VCaP (cell line): ENCODE data around the gene GMFB.

Source experiments
- H3K27ac ChIP-seq: fragments of 450-650 bp; 2 replicates; pipeline ENCODE4 v1.5.1; 2017
- TF ChIP-seq, protein P1 (sequence below): fragments of 450-650 bp; conservative IDR thresholded peaks from 2 replicates; pipeline ENCODE4 v1.5.1; 2017; ENCODE audit warnings: mild to moderate bottlenecking, moderate library complexity

The GMFB gene

DNA sequence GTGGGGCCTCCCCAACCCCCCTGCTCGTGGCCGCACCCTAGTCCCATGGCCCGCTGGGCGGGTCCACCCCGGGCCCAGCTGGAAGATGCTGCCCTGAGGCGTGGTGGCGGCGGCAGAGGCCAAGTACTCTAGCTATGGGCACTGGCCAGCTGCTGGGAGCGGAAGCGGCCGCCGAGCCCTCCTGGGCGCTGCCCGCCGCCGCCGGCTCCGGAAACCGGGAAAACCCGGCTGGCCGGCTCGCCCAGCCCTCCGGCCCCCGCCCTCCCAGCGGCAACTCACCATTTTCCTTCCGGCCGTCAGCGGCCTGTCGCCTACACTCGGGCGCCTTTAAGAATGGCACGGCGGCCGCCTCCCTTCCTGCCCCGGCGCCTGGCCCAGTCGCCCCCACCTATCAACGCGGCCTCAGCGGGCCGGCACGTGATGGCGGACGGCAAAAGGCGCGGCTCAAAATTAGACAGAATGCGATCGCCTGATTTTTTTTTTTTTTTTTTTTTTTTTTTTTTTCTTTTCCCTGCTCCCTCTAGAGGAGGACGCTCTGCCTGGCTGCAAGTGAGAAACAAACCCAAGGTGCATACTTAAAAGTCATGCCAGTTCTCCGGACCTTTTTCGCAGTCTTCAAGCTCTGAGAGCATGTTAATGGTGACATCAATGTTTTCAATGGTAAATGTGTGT lies at the start of gene GMFB:
Gene GMFB, minus strand, starts transcription at position 335 of the 672 bp plus-strand sequence. Its CDS starts 53 bp downstream, at position 282.
- peak within 1 kb of the TSS; percentile 96 for H3K27ac ChIP-seq
- TF ChIP-seq, protein P1, sequence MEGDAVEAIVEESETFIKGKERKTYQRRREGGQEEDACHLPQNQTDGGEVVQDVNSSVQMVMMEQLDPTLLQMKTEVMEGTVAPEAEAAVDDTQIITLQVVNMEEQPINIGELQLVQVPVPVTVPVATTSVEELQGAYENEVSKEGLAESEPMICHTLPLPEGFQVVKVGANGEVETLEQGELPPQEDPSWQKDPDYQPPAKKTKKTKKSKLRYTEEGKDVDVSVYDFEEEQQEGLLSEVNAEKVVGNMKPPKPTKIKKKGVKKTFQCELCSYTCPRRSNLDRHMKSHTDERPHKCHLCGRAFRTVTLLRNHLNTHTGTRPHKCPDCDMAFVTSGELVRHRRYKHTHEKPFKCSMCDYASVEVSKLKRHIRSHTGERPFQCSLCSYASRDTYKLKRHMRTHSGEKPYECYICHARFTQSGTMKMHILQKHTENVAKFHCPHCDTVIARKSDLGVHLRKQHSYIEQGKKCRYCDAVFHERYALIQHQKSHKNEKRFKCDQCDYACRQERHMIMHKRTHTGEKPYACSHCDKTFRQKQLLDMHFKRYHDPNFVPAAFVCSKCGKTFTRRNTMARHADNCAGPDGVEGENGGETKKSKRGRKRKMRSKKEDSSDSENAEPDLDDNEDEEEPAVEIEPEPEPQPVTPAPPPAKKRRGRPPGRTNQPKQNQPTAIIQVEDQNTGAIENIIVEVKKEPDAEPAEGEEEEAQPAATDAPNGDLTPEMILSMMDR: peak; percentile 46

DNA sequence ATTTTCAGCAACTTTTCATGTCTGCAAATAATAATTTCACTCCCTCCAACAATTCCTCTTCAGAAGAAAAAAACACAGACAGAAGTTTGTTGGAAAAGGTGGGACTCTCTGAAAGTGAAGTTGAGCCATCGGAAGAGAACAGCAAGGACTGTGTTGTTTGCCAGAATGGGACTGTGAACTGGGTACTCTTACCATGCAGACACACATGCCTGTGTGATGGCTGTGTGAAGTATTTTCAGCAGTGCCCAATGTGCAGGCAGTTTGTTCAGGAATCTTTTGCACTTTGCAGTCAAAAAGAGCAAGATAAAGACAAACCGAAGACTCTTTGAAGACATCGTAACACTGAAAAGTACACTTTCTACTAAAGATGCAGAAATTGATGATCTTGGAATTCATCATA lies 49.3 kb upstream of the GMFB start:
- TF ChIP-seq, protein P1: no peak
- H3K27ac ChIP-seq: peak overlapping the region; percentile 94

DNA sequence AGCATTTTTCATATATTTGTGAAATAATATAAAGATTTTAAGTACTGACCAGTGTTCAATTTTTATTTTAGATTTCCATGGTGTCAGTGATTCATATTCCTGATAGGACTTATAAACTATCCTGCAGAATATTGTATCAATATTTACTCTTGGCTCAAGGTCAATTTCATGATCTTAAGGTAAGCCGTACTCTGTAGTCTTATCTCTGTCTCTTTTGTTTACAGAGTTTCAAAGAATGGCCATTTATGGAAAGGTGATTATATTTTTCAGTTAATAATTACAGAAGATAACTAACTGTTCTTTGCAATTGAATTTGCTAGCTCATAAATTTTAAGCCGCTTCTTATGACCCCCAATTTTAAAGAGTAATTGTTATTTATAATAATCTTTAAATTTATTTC lies 48.9 kb upstream of the GMFB start:
- peak overlapping the region; percentile 94 for H3K27ac ChIP-seq
- TF ChIP-seq, protein P1: no peak

DNA sequence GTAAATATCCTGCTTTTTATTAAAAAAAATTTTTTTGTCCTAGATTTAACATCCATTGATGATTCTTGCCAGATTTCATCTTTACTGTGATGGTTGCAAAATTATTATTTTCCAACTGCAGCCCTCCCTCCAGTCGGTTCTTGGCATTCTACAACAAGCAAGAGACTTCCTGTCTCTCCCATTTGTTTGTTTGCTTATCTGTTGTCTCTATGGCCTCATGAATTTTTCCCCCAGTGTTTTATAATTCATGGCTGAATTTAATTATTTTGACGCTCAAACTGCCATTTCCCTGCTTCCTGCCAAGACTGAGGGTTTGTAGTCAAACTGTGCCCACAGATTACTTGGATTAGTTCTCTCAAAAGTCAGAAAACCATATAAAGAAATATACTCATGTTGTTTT lies 46.9 kb upstream of the GMFB start:
- peak overlapping the region; percentile 94 for H3K27ac ChIP-seq
- TF ChIP-seq, protein P1: no peak

DNA sequence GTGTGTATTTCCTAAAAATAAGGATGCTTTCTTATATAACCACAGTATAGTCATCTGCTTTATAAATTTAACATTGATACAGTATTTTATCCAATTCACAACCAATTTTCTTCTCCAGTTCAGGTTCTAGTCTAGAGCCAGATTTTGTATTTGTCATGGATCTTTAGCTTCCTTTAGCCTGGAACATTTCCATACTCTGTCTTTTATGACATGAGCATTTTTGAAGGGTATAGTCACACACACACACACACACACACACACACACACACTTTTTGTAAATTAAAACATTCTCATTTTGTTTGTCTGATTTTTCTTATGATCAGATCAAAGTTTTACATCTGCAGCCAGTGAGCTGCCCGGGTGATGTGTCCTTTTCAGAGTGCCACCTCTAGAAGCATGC lies 46.3 kb upstream of the GMFB start:
- peak overlapping the region; percentile 94 for H3K27ac ChIP-seq
- TF ChIP-seq, protein P1: no peak

DNA sequence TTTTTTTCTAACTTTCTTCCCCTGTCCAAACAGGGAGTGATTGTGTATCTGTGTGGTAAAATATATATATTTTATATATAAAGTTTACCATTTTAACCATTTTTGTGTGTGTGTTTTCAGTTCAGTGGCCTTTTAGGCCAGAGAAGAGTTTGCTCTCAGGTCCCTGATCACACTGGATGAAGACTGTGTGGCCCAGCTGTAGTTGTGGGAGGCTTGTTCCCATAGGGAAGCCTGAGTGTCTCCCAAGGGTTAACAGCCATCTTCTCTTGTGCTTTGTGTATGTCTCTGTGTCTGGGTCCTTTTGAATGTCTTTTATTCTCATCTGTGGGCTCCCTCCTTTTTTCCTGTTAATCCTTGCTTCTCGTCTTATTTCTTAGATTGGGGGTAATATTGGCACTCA lies 44.3 kb upstream of the GMFB start:
- TF ChIP-seq, protein P1: no peak
- peak overlapping the region; percentile 94; the same call in 1 of the 2 replicates for H3K27ac ChIP-seq

DNA sequence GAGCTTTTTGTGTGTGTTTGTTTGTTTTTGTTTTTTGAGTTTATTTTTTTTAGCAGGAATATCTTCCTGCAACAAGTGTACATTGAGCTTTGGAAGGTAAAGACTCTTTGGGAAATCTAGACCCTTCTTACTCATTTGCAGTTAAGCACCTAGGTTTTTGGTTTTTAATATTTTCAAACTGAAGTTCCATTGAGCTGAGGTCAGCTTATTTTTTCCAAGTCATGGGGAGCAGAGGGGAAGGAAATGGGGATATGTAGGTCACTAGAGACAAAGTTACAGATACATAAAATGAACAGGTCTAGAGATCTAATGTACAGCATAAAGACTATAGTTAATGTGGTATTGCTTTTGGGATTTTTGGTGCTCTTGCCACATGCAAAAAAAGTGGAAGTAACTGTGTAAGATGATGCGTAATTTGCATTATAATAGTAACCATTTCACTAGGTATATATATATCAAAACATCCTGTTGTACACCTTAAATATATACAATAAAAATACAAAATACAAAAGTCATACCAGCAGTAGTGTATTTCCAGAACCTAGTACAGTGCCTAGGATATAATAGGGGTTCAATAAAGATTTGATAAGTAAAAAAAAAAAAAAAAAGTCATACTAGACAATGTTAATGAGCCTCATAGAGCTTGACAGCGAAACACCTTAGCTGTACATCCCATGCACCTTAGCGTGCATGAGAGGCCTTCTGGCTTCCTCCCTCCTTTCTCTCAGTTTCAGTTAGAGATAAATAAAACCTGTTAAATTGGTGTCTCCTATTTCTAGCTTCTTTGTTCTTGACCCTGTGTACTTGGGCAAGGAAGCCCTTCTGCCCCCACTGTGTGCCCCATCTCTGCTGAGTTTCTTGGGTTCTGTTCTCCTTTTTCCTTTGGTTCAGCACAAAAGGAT lies 43.6 kb upstream of the GMFB start:
- H3K27ac ChIP-seq: peak overlapping the region; percentile 94; the same call in 1 of the 2 replicates
- TF ChIP-seq, protein P1: no peak
